WTC11 (cell line): ENCODE results near the gene GOLT1B.

Experiments used
- AFF4 ChIP-seq: sonication (generic); formaldehyde crosslinking; IDR thresholded peaks from 2 replicates; pipeline ENCODE4 v1.8.1; 2023; ENCODE audit warnings: mild to moderate bottlenecking, missing genetic modification reagents, borderline replicate concordance
- ESRRA ChIP-seq: sonication (generic); formaldehyde crosslinking; IDR thresholded peaks from 2 replicates; pipeline ENCODE4 v1.8.1; 2022; ENCODE audit warnings: mild to moderate bottlenecking, missing genetic modification reagents, borderline replicate concordance
- GABPB1 ChIP-seq: sonication (generic); formaldehyde crosslinking; IDR thresholded peaks from 2 replicates; pipeline ENCODE4 v1.8.1; 2023; ENCODE audit warnings: mild to moderate bottlenecking, missing genetic modification reagents
- JUN ChIP-seq: sonication (generic); formaldehyde crosslinking; IDR thresholded peaks from 2 replicates; pipeline ENCODE4 v1.8.0; 2023; ENCODE audit warnings: mild to moderate bottlenecking, missing genetic modification reagents
- NFYB ChIP-seq: sonication (generic); formaldehyde crosslinking; conservative IDR thresholded peaks from 2 replicates; pipeline ENCODE4 v1.8.0; 2022; ENCODE audit warnings: low read depth, missing genetic modification reagents
- PRRX2 ChIP-seq: fragments of 250-450 bp; sonication (Bioruptor Pico); IDR thresholded peaks from 2 replicates; pipeline ENCODE4 v1.8.0; 2021; ENCODE audit warnings: mild to moderate bottlenecking
- TP53 ChIP-seq: sonication (generic); formaldehyde crosslinking; IDR thresholded peaks from 2 replicates; pipeline ENCODE4 v1.8.1; 2023; ENCODE audit warnings: mild to moderate bottlenecking, missing genetic modification reagents
- ZBTB21 ChIP-seq: sonication (generic); formaldehyde crosslinking; IDR thresholded peaks from 2 replicates; pipeline ENCODE4 v1.8.1; 2023; ENCODE audit warnings: mild to moderate bottlenecking, missing genetic modification reagents, borderline replicate concordance
- TF ChIP-seq, protein P1 (sequence below): fragments of 200-600 bp; IDR thresholded peaks from 2 replicates; pipeline ENCODE4 v1.8.0; 2022; ENCODE audit warnings: antibody characterized with exemption
- TF ChIP-seq, protein P2 (sequence below): sonication (generic); formaldehyde crosslinking; IDR thresholded peaks from 2 replicates; pipeline ENCODE4 v1.8.1; 2022; ENCODE audit warnings: mild to moderate bottlenecking, moderate library complexity, missing genetic modification reagents
- TF ChIP-seq, protein P3 (sequence below): sonication (generic); formaldehyde crosslinking; IDR thresholded peaks from 2 replicates; pipeline ENCODE4 v1.8.0; 2022; ENCODE audit warnings: mild to moderate bottlenecking, missing genetic modification reagents

GRCh38 chr12:21476949-21477348 is 24.6 kb upstream of the GOLT1B start:
- TF ChIP-seq JUN (CRISPR knock-in tag): no peak
- TF ChIP-seq PRRX2 (CRISPR knock-in tag): no peak
- TF ChIP-seq AFF4: no peak
- no peak for TF ChIP-seq ZBTB21 (CRISPR knock-in tag)
- TF ChIP-seq, protein P1, sequence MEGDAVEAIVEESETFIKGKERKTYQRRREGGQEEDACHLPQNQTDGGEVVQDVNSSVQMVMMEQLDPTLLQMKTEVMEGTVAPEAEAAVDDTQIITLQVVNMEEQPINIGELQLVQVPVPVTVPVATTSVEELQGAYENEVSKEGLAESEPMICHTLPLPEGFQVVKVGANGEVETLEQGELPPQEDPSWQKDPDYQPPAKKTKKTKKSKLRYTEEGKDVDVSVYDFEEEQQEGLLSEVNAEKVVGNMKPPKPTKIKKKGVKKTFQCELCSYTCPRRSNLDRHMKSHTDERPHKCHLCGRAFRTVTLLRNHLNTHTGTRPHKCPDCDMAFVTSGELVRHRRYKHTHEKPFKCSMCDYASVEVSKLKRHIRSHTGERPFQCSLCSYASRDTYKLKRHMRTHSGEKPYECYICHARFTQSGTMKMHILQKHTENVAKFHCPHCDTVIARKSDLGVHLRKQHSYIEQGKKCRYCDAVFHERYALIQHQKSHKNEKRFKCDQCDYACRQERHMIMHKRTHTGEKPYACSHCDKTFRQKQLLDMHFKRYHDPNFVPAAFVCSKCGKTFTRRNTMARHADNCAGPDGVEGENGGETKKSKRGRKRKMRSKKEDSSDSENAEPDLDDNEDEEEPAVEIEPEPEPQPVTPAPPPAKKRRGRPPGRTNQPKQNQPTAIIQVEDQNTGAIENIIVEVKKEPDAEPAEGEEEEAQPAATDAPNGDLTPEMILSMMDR: no peak
- TF ChIP-seq, protein P2, sequence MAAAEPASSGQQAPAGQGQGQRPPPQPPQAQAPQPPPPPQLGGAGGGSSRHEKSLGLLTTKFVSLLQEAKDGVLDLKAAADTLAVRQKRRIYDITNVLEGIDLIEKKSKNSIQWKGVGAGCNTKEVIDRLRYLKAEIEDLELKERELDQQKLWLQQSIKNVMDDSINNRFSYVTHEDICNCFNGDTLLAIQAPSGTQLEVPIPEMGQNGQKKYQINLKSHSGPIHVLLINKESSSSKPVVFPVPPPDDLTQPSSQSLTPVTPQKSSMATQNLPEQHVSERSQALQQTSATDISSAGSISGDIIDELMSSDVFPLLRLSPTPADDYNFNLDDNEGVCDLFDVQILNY (CRISPR knock-in tag): no peak
- TF ChIP-seq, protein P3, sequence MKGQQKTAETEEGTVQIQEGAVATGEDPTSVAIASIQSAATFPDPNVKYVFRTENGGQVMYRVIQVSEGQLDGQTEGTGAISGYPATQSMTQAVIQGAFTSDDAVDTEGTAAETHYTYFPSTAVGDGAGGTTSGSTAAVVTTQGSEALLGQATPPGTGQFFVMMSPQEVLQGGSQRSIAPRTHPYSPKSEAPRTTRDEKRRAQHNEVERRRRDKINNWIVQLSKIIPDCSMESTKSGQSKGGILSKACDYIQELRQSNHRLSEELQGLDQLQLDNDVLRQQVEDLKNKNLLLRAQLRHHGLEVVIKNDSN (CRISPR knock-in tag): no peak
- TF ChIP-seq GABPB1 (CRISPR knock-in tag): no peak
- no peak for TF ChIP-seq TP53 (CRISPR knock-in tag)
- no peak for TF ChIP-seq NFYB (CRISPR knock-in tag)
- TF ChIP-seq ESRRA (CRISPR knock-in tag): no peak
